Measurements from ENCODE around the gene PAH. TPM values are rescaled to one million over a fixed set of nuclear protein-coding genes. Genes with fewer than 3 reads are reported as not detected.

The PAH gene
- polyA plus RNA-seq, 1 of the 3 experiments (the other 2 are of a cell fraction), result not detected

- ChIA-PET POLR2A (no interaction called here), CTCF (interaction anchor here (2.6 kb wide), 1 partner anchor 28 kb away, joined by 9 read pairs; no protein-coding TSS in a partner anchor)
- H3K27me3 ChIP-seq (ENCODE audit: insufficient read depth), result no peaks in the 10 kb centered on the region
- no peak for TF ChIP-seq RXRA (IDR thresholded peaks at IDR 0.05; ENCODE audit: borderline replicate concordance, low read depth)
- no peak for TF ChIP-seq YY1 (IDR thresholded peaks at IDR 0.05; ENCODE audit: low read depth)
- TF ChIP-seq, protein P1, sequence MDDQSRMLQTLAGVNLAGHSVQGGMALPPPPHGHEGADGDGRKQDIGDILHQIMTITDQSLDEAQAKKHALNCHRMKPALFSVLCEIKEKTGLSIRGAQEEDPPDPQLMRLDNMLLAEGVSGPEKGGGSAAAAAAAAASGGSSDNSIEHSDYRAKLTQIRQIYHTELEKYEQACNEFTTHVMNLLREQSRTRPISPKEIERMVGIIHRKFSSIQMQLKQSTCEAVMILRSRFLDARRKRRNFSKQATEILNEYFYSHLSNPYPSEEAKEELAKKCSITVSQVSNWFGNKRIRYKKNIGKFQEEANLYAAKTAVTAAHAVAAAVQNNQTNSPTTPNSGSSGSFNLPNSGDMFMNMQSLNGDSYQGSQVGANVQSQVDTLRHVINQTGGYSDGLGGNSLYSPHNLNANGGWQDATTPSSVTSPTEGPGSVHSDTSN (IDR thresholded peaks at IDR 0.05), result no peak
- TF ChIP-seq IRF3 (IDR thresholded peaks at IDR 0.05; ENCODE audit: low read depth, low read length), result no peak
- no peak for TF ChIP-seq MXI1 (IDR thresholded peaks at IDR 0.05; ENCODE audit: low read depth, low read length)
- H3K9me3 ChIP-seq, result no peaks in the 10 kb centered on the region
- H3K4me2 ChIP-seq, result no peak overlapping the region
- no peaks in the 10 kb centered on the region for H3K9me2 ChIP-seq
- no peak overlapping the region for H2AFZ ChIP-seq (ENCODE audit: low read depth)
- no peak overlapping the region for H3K27ac ChIP-seq (ENCODE audit: low read depth in 2 of 2, low read length in 1 of 2)
- no peaks in the 10 kb centered on the region for H4K20me1 ChIP-seq (ENCODE audit: insufficient read depth)
- DNase-seq, result no peak
- H3K9ac ChIP-seq, result no peak overlapping the region
- H3F3A ChIP-seq (replicated peaks; ENCODE audit: insufficient read depth), result no peaks in the 10 kb centered on the region
- H3K36me3 ChIP-seq (replicated peaks in 1 of 2; ENCODE audit: control insufficient read depth in 1 of 2, insufficient read depth in 2 of 2, low read length in 1 of 2), result no peaks in the 10 kb centered on the region
- WGBS (ENCODE audit: low lambda C conversion rate), result 28% methylated on average over 4 of the region's 4 CpGs
- no peaks in the 10 kb centered on the region for H3K4me1 ChIP-seq (ENCODE audit: control insufficient read depth in 1 of 2, insufficient read depth in 2 of 2, low read depth in 1 of 2, low read length in 1 of 2)
- H3K4me3 ChIP-seq (ENCODE audit: low read depth in 2 of 2, low read length in 1 of 2), result no peak overlapping the region
- no peaks in the 10 kb centered on the region for H3K79me2 ChIP-seq (ENCODE audit: insufficient read depth)
These were observed 6.3 kb downstream of the PAH start for GRCh38 chr12:102910792-102911191.

DNA sequence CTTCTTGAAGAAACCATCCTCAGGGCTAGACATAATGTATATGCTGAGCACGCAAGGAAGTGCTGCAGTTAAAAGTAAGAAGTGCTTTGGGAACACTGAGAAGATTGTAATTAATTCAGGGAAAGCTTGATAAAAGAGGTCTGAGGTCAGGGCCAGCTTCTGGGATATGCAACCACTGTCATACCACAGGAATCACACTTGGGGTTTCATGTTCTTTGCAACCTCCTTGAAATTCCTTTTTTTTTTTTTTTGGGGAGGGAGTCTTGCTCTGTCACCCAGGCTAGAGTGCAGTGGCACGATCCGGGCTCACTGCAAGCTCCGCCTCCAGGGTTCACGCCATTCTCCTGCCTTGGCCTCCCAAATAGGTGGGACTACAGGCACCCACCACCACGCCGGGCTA lies 6.9 kb downstream of the PAH start:
- H3K4me3 ChIP-seq (ENCODE audit: low read depth in 2 of 2, low read length in 1 of 2), result no peak overlapping the region
- no peak overlapping the region for H2AFZ ChIP-seq (ENCODE audit: low read depth)
- no peaks in the 10 kb centered on the region for H3F3A ChIP-seq (replicated peaks; ENCODE audit: insufficient read depth)
- no peaks in the 10 kb centered on the region for H4K20me1 ChIP-seq (ENCODE audit: insufficient read depth)
- H3K36me3 ChIP-seq (replicated peaks in 1 of 2; ENCODE audit: control insufficient read depth in 1 of 2, insufficient read depth in 2 of 2, low read length in 1 of 2), result no peaks in the 10 kb centered on the region
- H3K4me2 ChIP-seq, result no peak overlapping the region
- no peaks in the 10 kb centered on the region for H3K4me1 ChIP-seq (ENCODE audit: control insufficient read depth in 1 of 2, insufficient read depth in 2 of 2, low read depth in 1 of 2, low read length in 1 of 2)
- H3K9ac ChIP-seq, result no peak overlapping the region
- no peak for TF ChIP-seq SMC3 (IDR thresholded peaks at IDR 0.05; ENCODE audit: low read depth, low read length)
- no peak for TF ChIP-seq JUND (IDR thresholded peaks at IDR 0.05)
- no peak for TF ChIP-seq FOSL2 (IDR thresholded peaks at IDR 0.05; ENCODE audit: borderline replicate concordance, low read depth)
- no peak for TF ChIP-seq USF1 (IDR thresholded peaks at IDR 0.05; ENCODE audit: borderline replicate concordance, low read depth)
- no peak for TF ChIP-seq CHD2 (IDR thresholded peaks at IDR 0.05; ENCODE audit: low read length, partially characterized antibody)
- no peak for TF ChIP-seq TCF12 (IDR thresholded peaks at IDR 0.05)
- no peak for TF ChIP-seq SIN3A (IDR thresholded peaks at IDR 0.05; ENCODE audit: borderline replicate concordance, low read depth, low read length)
- no peak for TF ChIP-seq GABPA (IDR thresholded peaks at IDR 0.05; ENCODE audit: low read depth)
- TF ChIP-seq, protein P2, sequence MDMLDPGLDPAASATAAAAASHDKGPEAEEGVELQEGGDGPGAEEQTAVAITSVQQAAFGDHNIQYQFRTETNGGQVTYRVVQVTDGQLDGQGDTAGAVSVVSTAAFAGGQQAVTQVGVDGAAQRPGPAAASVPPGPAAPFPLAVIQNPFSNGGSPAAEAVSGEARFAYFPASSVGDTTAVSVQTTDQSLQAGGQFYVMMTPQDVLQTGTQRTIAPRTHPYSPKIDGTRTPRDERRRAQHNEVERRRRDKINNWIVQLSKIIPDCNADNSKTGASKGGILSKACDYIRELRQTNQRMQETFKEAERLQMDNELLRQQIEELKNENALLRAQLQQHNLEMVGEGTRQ (IDR thresholded peaks at IDR 0.05; ENCODE audit: borderline replicate concordance, low read depth, low read length), result no peak
- TF ChIP-seq EP300 (IDR thresholded peaks at IDR 0.05; ENCODE audit: borderline replicate concordance in 1 of 2, low read depth in 1 of 2, low read length in 1 of 2), result no peak
- WGBS (ENCODE audit: low lambda C conversion rate), result 51% methylated on average over 7 of the region's 7 CpGs
- H3K79me2 ChIP-seq (ENCODE audit: insufficient read depth), result no peaks in the 10 kb centered on the region
- H3K9me2 ChIP-seq, result no peaks in the 10 kb centered on the region
- H3K9me3 ChIP-seq, result no peaks in the 10 kb centered on the region
- H3K27me3 ChIP-seq (ENCODE audit: insufficient read depth), result no peaks in the 10 kb centered on the region
- DNase-seq, result no peak
- ChIA-PET CTCF (no interaction called here), POLR2A (no interaction called here)
- no peak overlapping the region for H3K27ac ChIP-seq (ENCODE audit: low read depth in 2 of 2, low read length in 1 of 2)

All from SK-N-SH (cell line).